Neuronal stem cell (in vitro differentiated cells): Measurements from ENCODE around the gene PPARGC1A.

Experiments
- DNase-seq: peaks from one replicate; pipeline ENCODE4 v3.0.0-alpha.2; 2013; ENCODE audit warnings: low spot score
- H2AFZ ChIP-seq: one replicate; pipeline ENCODE4 v1.6.1; 2013; ENCODE audit warnings: mild to moderate bottlenecking, low read length, inconsistent platforms
- H2AK5ac ChIP-seq: 2 replicates; pipeline ENCODE4 v1.6.1; 2013; ENCODE audit warnings: low read depth, mild to moderate bottlenecking, inconsistent platforms, low read length, moderate library complexity, mixed read lengths
- H2BK120ac ChIP-seq: 2 replicates; pipeline ENCODE4 v1.6.1; 2013; ENCODE audit warnings: low read depth, mild to moderate bottlenecking, inconsistent platforms, low read length, moderate library complexity, mixed read lengths
- H2BK12ac ChIP-seq: one replicate; pipeline ENCODE4 v1.6.1; 2013; ENCODE audit warnings: low read length, inconsistent platforms
- H2BK15ac ChIP-seq: 2 replicates; pipeline ENCODE4 v1.6.1; 2013; ENCODE audit warnings: mild to moderate bottlenecking, low read length, inconsistent platforms, mixed read lengths
- H2BK5ac ChIP-seq: one replicate; pipeline ENCODE4 v1.6.1; 2013; ENCODE audit warnings: inconsistent platforms, mild to moderate bottlenecking, low read length, moderate library complexity
- H3K14ac ChIP-seq: one replicate; pipeline ENCODE4 v1.6.1; 2013; ENCODE audit warnings: low read length, inconsistent platforms
- H3K18ac ChIP-seq: 2 replicates; pipeline ENCODE4 v1.6.1; 2013; ENCODE audit warnings: low read length, inconsistent platforms
- H3K23ac ChIP-seq: 2 replicates; pipeline ENCODE4 v1.6.1; 2013; ENCODE audit warnings: low read depth, mild to moderate bottlenecking, mixed read lengths, low read length, inconsistent platforms; ENCODE audit not compliant: poor library complexity
- H3K27ac ChIP-seq: replicated peaks from 3 replicates; pipeline ENCODE4 v1.5.1; 2013; ENCODE audit warnings: low read length, inconsistent platforms
- H3K27me3 ChIP-seq, 3 experiments: 2 replicates each; pipeline ENCODE4 v1.6.1; 2013; ENCODE audit warnings: low read length in 3 of 3, mild to moderate bottlenecking in 2 of 3, inconsistent platforms in 1 of 3, low read depth in 1 of 3, mixed read lengths in 1 of 3, moderate library complexity in 1 of 3; ENCODE audit not compliant: control insufficient read depth in 3 of 3, insufficient read depth in 3 of 3
- H3K36me3 ChIP-seq, 2 donors: replicated peaks in 1 of 2; 2 replicates each; pipeline ENCODE4 v1.6.1; 2013; ENCODE audit warnings: low read length in 2 of 2; ENCODE audit not compliant: control insufficient read depth in 2 of 2, insufficient read depth in 2 of 2
- H3K4ac ChIP-seq: 2 replicates; pipeline ENCODE4 v1.6.1; 2013; ENCODE audit warnings: inconsistent platforms, mild to moderate bottlenecking, low read length, moderate library complexity
- H3K4me1 ChIP-seq, 2 donors: 1 replicate in 1 of 2; 2 replicates in 1 of 2; pipeline ENCODE4 v1.6.1; 2013; ENCODE audit warnings: low read length in 2 of 2, low read depth in 1 of 2; ENCODE audit not compliant: control insufficient read depth in 2 of 2, insufficient read depth in 1 of 2
- H3K4me2 ChIP-seq: one replicate; pipeline ENCODE4 v1.6.1; 2013; ENCODE audit warnings: mild to moderate bottlenecking, low read length, inconsistent platforms; ENCODE audit not compliant: insufficient read depth, poor library complexity, severe bottlenecking
- H3K4me3 ChIP-seq, 2 donors: 2 replicates each; pipeline ENCODE4 v1.5.1; 2013; ENCODE audit warnings: low read length in 2 of 2, mild to moderate bottlenecking in 2 of 2, inconsistent platforms in 1 of 2, moderate library complexity in 1 of 2
- H3K79me1 ChIP-seq: one replicate; pipeline ENCODE4 v1.6.1; 2013; ENCODE audit warnings: low read depth, mild to moderate bottlenecking, inconsistent platforms, low read length, moderate library complexity
- H3K9ac ChIP-seq: one replicate; pipeline ENCODE4 v1.6.1; 2013; ENCODE audit warnings: mild to moderate bottlenecking, low read depth, low read length, inconsistent platforms; ENCODE audit not compliant: poor library complexity
- H3K9me3 ChIP-seq, 2 donors: replicated peaks in 1 of 2; 2 replicates each; pipeline versions ENCODE3 to v1.6.1; 2013; ENCODE audit warnings: low read length in 2 of 2, mild to moderate bottlenecking in 2 of 2, inconsistent platforms in 1 of 2, low read depth in 1 of 2, mixed read lengths in 1 of 2, moderate library complexity in 1 of 2; ENCODE audit not compliant: control insufficient read depth in 2 of 2, insufficient read depth in 1 of 2
- H4K8ac ChIP-seq: one replicate; pipeline ENCODE4 v1.6.1; 2013; ENCODE audit warnings: low read depth, mild to moderate bottlenecking, inconsistent platforms, low read length, moderate library complexity
- H4K91ac ChIP-seq: one replicate; pipeline ENCODE4 v1.6.1; 2013; ENCODE audit warnings: low read length, low read depth, mild to moderate bottlenecking, inconsistent platforms; ENCODE audit not compliant: poor library complexity
- WGBS, 2 donors: extraction: QIAGEN DNeasy Blood & Tissue Kit; methylation state at CpG; one replicate each; pipeline ENCODE4 v1.1.7; 2013; ENCODE audit warnings: missing lambda C conversion rate in 2 of 2, mixed read lengths in 1 of 2; ENCODE audit not compliant: insufficient read length in 2 of 2, insufficient replicate concordance in 1 of 2; ENCODE audit errors: extremely low coverage in 2 of 2; 5-methylcytosine and 5-hydroxymethylcytosine counted together

The PPARGC1A gene

GRCh38 chr4:23747281-23747735 is 142.5 kb downstream of the PPARGC1A start:
- DNase-seq: no peak
- no peak overlapping the region for H3K9ac ChIP-seq
- H2BK5ac ChIP-seq: no peak overlapping the region
- no peak overlapping the region for H3K4me3 ChIP-seq
- H3K9me3 ChIP-seq: peaks cover 0 to 14% of the 10 kb centered on the region in 2 donors
- H2AK5ac ChIP-seq: no peak overlapping the region
- H3K27me3 ChIP-seq: peaks cover 0 to 3% (median 0%) of the 10 kb centered on the region in 3 experiments
- no peaks in the 10 kb centered on the region for H3K4me1 ChIP-seq
- no peak overlapping the region for H4K91ac ChIP-seq
- H3K36me3 ChIP-seq: no peaks in the 10 kb centered on the region
- no peak overlapping the region for H3K4ac ChIP-seq
- H2AFZ ChIP-seq: no peak overlapping the region
- no peak overlapping the region for H3K27ac ChIP-seq
- H2BK15ac ChIP-seq: no peak overlapping the region
- no peak overlapping the region for H4K8ac ChIP-seq
- no peaks in the 10 kb centered on the region for H3K79me1 ChIP-seq
- H2BK120ac ChIP-seq: no peak overlapping the region
- no peak overlapping the region for H3K4me2 ChIP-seq
- no peak overlapping the region for H3K14ac ChIP-seq
- no peak overlapping the region for H3K18ac ChIP-seq
- H3K23ac ChIP-seq: no peak overlapping the region
- no CpG with 5 or more reads among the region's 2 CpGs for WGBS, 2 donors
- H2BK12ac ChIP-seq: no peak overlapping the region

- Histone ChIP-seq H2AFZ (no peak overlapping the region), H4K8ac (no peak overlapping the region), H3K27me3 (peaks cover 0 to 3% (median 0%) of the 10 kb centered on the region in 3 experiments), H3K27ac (no peak overlapping the region), H3K79me1 (no peaks in the 10 kb centered on the region), H3K14ac (no peak overlapping the region), H3K9me3 (peaks cover 0 to 14% of the 10 kb centered on the region in 2 donors), H3K4me2 (no peak overlapping the region), H3K4ac (no peak overlapping the region), H2BK5ac (no peak overlapping the region), H2BK15ac (no peak overlapping the region), H3K9ac (no peak overlapping the region), H3K18ac (no peak overlapping the region), H3K4me3 (no peak overlapping the region), H3K36me3 (no peaks in the 10 kb centered on the region), H3K23ac (no peak overlapping the region), H2BK120ac (no peak overlapping the region), H2AK5ac (no peak overlapping the region), H2BK12ac (no peak overlapping the region), H4K91ac (no peak overlapping the region), H3K4me1 (no peaks in the 10 kb centered on the region)
- no CpG with 5 or more reads among the region's 2 CpGs for WGBS, 2 donors
- no peak for DNase-seq
Observed at GRCh38 chr4:23746672-23747071, 143.2 kb downstream of the PPARGC1A start.

GRCh38 chr4:23746027-23746426 is 143.8 kb downstream of the PPARGC1A start:
- H3K36me3 ChIP-seq: no peaks in the 10 kb centered on the region
- H4K8ac ChIP-seq: no peak overlapping the region
- no peak overlapping the region for H2BK120ac ChIP-seq
- WGBS, 2 donors: no CpG with 5 or more reads among the region's 3 CpGs
- H3K4me1 ChIP-seq: no peaks in the 10 kb centered on the region
- no peak overlapping the region for H2BK5ac ChIP-seq
- H3K14ac ChIP-seq: no peak overlapping the region
- H3K4me3 ChIP-seq: no peak overlapping the region
- no peak overlapping the region for H3K27ac ChIP-seq
- H3K27me3 ChIP-seq: peaks cover 0 to 3% (median 0%) of the 10 kb centered on the region in 3 experiments
- H2AK5ac ChIP-seq: no peak overlapping the region
- H4K91ac ChIP-seq: no peak overlapping the region
- H2AFZ ChIP-seq: no peak overlapping the region
- DNase-seq: no peak
- no peaks in the 10 kb centered on the region for H3K79me1 ChIP-seq
- H3K9ac ChIP-seq: no peak overlapping the region
- H2BK15ac ChIP-seq: no peak overlapping the region
- H3K4ac ChIP-seq: no peak overlapping the region
- H3K9me3 ChIP-seq: peaks cover 0 to 14% of the 10 kb centered on the region in 2 donors
- H3K18ac ChIP-seq: no peak overlapping the region
- no peak overlapping the region for H3K4me2 ChIP-seq
- no peak overlapping the region for H2BK12ac ChIP-seq
- no peak overlapping the region for H3K23ac ChIP-seq

- no CpG with 5 or more reads among the region's 3 CpGs for WGBS, 2 donors
Observed at GRCh38 chr4:23745377-23745776, 144.5 kb downstream of the PPARGC1A start.

More at GRCh38 chr4:23745377-23745776, 144.5 kb downstream of the PPARGC1A start:
- no peaks in the 10 kb centered on the region for H3K36me3 ChIP-seq
- no peak overlapping the region for H3K4me3 ChIP-seq
- no peak overlapping the region for H3K4me2 ChIP-seq
- H2AK5ac ChIP-seq: no peak overlapping the region
- H2AFZ ChIP-seq: no peak overlapping the region
- H4K8ac ChIP-seq: no peak overlapping the region
- no peak overlapping the region for H3K9ac ChIP-seq
- H4K91ac ChIP-seq: no peak overlapping the region
- H2BK12ac ChIP-seq: no peak overlapping the region
- peaks cover 0 to 14% of the 10 kb centered on the region in 2 donors for H3K9me3 ChIP-seq
- no peak overlapping the region for H3K18ac ChIP-seq
- no peak for DNase-seq
- H3K79me1 ChIP-seq: no peaks in the 10 kb centered on the region
- no peak overlapping the region for H3K23ac ChIP-seq
- no peaks in the 10 kb centered on the region for H3K4me1 ChIP-seq
- peaks cover 0 to 3% (median 0%) of the 10 kb centered on the region in 3 experiments for H3K27me3 ChIP-seq
- no peak overlapping the region for H2BK120ac ChIP-seq
- H3K14ac ChIP-seq: no peak overlapping the region
- no peak overlapping the region for H2BK5ac ChIP-seq
- no peak overlapping the region for H3K27ac ChIP-seq
- H2BK15ac ChIP-seq: no peak overlapping the region
- no peak overlapping the region for H3K4ac ChIP-seq
